Colonic mucosa (tissue), 4 donors: ENCODE data around the gene SLC12A4. TPM values are rescaled to one million over a fixed set of nuclear protein-coding genes. Genes with fewer than 3 reads are reported as not detected.
A peak's percentile ranks its signal among the peaks of the same experiment; 100 is the strongest.
"Not testable (repeated sequence)": the region's sequence is repeated elsewhere in the genome, so short reads cannot be mapped to it uniquely, and the experiment has no call there.

Source experiments
- DNase-seq: peaks from one replicate; pipeline ENCODE4 v3.0.0-alpha.2; 2020
- H3K27ac ChIP-seq: fragments of 200-600 bp; one replicate; pipeline ENCODE4 v1.8.0; 2021
- H3K27me3 ChIP-seq: fragments of 200-600 bp; one replicate; pipeline ENCODE4 v1.8.0; 2021
- H3K36me3 ChIP-seq: fragments of 200-600 bp; one replicate; pipeline ENCODE4 v1.8.0; 2021
- H3K4me1 ChIP-seq: fragments of 200-600 bp; one replicate; pipeline ENCODE4 v1.8.0; 2021; ENCODE audit warnings: mild to moderate bottlenecking
- H3K4me3 ChIP-seq: fragments of 200-600 bp; one replicate; pipeline ENCODE4 v1.8.0; 2021
- H3K9ac ChIP-seq, 2 donors: one replicate each; pipeline ENCODE4 v1.7.0; 2013; ENCODE audit warnings: control low read depth in 2 of 2, low read depth in 2 of 2, low read length in 2 of 2
- H3K9me3 ChIP-seq: fragments of 200-600 bp; one replicate; pipeline ENCODE4 v1.8.0; 2021
- CTCF ChIP-seq: fragments of 200-600 bp; IDR thresholded peaks from one replicate; pipeline ENCODE4 v1.8.0; 2022; ENCODE audit warnings: antibody characterized with exemption, mild to moderate bottlenecking
- intact Hi-C: fragments of 100-400 bp; cut with DNase I; formaldehyde crosslinking; loops from one replicate; pipeline ENCODE4 v1.14.1; 2022
- total RNA-seq, 2 donors: library from RNA; stranded (reverse); fragmentation: NEBNext Ultra II Directional in 1 of 2; extraction: Animal tissue kit (Norgen Biotek cat#: 25700) in 1 of 2; gene quantifications; one replicate each; pipeline ENCODE4 v1.2.1, GENCODE V29; 2021
- donor health status: healthy.
- donor health status: DM: no; HTN: no; CAD: no.
- donor health status: DM: no; HTN: no; CAD: no.

The SLC12A4 gene
- total RNA-seq, 2 donors from 2014 or later = 8.7 to 17.0 TPM

DNA sequence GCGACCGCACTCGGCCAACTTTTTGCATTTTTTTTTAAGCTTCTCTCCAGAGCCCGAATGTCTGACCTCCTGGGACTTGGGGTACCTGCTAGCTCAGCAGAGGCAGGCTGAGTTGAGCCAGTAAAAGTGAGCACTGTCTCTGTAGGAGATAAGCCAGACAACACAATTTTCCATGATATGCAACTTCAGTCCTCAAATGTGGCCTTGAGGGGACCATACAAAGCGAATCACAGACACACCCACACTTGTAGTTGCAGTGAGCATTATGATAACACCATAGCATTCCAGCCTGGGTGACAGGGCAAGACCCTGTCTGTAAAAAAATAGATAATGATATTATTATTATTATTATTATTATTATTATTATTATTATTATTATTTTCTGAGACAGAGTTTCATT, 28.2 kb upstream of the SLC12A4 start:
- peaks cover 6% of the 10 kb centered on the region for H3K4me1 ChIP-seq
- DNase-seq = no peak
- H3K4me3 ChIP-seq = no peak overlapping the region
- H3K36me3 ChIP-seq = no peaks in the 10 kb centered on the region
- intact Hi-C loops = loop anchor here (10.0 kb wide), 1 partner anchor 238 kb away; the partner anchor contains the start of gene ESRP2
- H3K9ac ChIP-seq = no peak overlapping the region
- H3K27me3 ChIP-seq = no peaks in the 10 kb centered on the region
- TF ChIP-seq CTCF = no peak
- no peaks in the 10 kb centered on the region for H3K9me3 ChIP-seq
- H3K27ac ChIP-seq = no peak overlapping the region

GRCh38 chr16:67995423-67995822, 27.0 kb upstream of the SLC12A4 start:
- Histone ChIP-seq H3K36me3 (no peaks in the 10 kb centered on the region), H3K9ac (no peak overlapping the region), H3K27ac (no peak overlapping the region), H3K27me3 (no peaks in the 10 kb centered on the region), H3K9me3 (no peaks in the 10 kb centered on the region), H3K4me3 (no peak overlapping the region), H3K4me1 (peaks cover 6% of the 10 kb centered on the region)
- no peak for DNase-seq
- no peak for TF ChIP-seq CTCF
- intact Hi-C loops = loop anchor here (10.0 kb wide), 1 partner anchor 239 kb away; the partner anchor contains the start of gene ESRP2

DNA sequence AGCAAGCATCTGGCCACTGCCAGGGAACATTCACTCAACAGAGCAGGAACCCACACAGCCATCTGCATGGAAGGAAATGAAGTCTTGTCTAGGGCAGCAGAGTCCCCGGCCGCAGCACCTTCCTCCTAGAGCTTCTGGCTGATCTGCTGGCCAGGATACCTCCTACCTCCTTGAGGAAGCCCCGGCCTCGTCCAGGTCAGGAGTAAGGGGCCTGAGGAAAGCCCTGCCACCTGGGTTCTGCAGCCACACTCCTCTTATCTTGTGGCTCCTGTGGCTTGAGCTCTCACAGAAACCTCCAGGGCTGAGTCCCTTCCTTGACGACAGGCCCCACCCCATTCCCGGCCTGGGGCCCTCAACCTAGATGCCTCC, 25.6 kb upstream of the SLC12A4 start:
- H3K27me3 ChIP-seq, H3K4me1 ChIP-seq, H3K36me3 ChIP-seq, H3K4me3 ChIP-seq, H3K9me3 ChIP-seq, DNase-seq: not testable (repeated sequence)
- Histone ChIP-seq H3K9ac (peak overlapping the region in 1 of 2 donors; percentile 51), H3K27ac (peak overlapping the region; percentile 30)
- intact Hi-C loops = loop anchor here (5.0 to 10.0 kb wide), 2 partner anchors 48 to 241 kb away; partner anchors contain the start of gene ESRP2

DNA sequence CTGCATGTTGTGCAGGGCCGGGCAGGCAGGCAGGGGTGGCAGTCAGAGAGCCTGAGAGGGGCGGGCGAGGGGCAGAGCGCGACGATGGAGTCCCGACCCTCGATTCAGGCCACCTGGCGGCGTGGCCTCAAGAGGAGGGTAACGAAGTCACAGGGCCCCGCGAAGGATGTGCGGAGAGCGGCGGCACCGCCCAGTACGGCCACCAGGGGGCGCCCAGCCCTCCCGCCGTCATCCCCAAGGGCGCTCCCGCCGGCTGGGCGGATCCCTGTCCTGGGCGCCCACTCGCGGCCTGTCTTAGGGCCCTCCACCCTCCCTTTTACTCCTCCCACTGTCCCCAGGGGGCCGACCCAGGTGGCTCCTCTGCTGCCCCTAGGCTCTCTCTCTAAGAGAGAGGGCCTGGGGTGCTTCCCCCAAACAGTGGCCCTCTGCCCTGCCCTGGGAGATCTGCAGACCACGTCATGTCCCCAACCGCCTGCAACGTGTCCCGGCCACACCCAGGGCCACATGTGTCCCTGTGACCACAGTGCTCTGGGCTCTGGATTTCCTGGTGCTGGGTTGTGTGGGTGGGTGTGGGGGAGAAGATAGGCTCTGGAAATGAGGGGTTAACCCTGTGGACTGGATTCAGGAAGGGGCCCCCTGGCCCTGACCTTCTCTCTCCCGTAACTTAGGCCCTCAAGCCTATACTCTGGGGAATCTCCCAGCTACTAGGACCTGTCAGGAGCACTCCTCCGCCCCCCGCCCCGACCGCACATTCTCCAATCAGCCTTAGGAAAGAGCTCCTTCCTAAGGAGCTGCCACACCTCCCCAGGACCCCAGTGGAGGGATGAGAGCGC, 25.0 kb upstream of the SLC12A4 start:
- peak overlapping the region; percentile 51 to 60 for H3K9ac ChIP-seq
- intact Hi-C loops = loop anchor here (5.0 to 10.0 kb wide), 2 partner anchors 49 to 241 kb away; partner anchors contain the start of gene ESRP2
- peak overlapping the region; percentile 23 for H3K4me3 ChIP-seq

DNA sequence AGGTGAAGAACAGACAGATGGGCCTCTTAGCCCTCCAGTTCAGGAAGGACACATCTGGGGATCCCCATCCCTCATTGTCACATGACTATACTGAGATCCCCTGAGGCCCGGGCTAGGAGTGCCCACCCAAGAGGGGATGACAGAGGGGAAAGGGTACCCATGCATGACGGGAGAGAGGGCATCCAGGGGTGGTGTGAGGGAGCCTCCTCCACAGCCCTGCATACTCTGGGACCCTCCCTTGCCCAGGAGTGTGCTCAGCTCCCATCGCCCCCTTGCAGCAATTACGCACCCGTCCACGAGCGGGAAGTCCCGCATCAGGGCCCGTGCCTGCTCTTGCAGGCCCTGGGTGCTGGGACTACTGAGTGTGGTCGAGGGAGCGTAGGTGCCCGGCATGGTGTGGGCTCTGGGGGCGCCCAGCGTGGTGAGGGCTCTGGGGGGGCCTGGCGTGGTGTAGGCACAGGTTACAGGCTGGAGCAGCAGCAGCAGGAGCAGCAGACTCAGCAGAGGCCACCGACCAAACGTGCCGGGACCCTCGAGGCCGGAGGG, 24.3 kb upstream of the SLC12A4 start:
- no peak for TF ChIP-seq CTCF
- Histone ChIP-seq H3K27me3 (no peaks in the 10 kb centered on the region), H3K4me1 (peaks cover 6% of the 10 kb centered on the region), H3K4me3 (no peak overlapping the region), H3K9me3 (no peaks in the 10 kb centered on the region), H3K27ac (peak overlapping the region; percentile 30), H3K36me3 (no peaks in the 10 kb centered on the region), H3K9ac (peak overlapping the region in 1 of 2 donors; percentile 60)
- intact Hi-C loops = loop anchor here (5.0 to 10.0 kb wide), 2 partner anchors 50 to 242 kb away; partner anchors contain the start of gene ESRP2
- DNase-seq = no peak

More for the DNA sequence above, 25.0 kb upstream of the SLC12A4 start:
- Histone ChIP-seq H3K9me3 (no peaks in the 10 kb centered on the region), H3K4me1 (peaks cover 6% of the 10 kb centered on the region), H3K27me3 (no peaks in the 10 kb centered on the region), H3K27ac (peak overlapping the region; percentile 30), H3K36me3 (no peaks in the 10 kb centered on the region)
- TF ChIP-seq CTCF = peak; percentile 97
- peak; percentile 78 for DNase-seq
